PFSK-1 (cell line): ENCODE measurements around the gene BAK1.

Experiments used
- FOXP2 ChIP-seq: optimal IDR thresholded peaks from 2 replicates; pipeline ENCODE3; 2011; ENCODE audit warnings: borderline replicate concordance, control low read depth, inconsistent platforms; ENCODE audit not compliant: insufficient read depth; ENCODE audit errors: extremely low read length, extremely low read depth
- POLR2AphosphoS5 ChIP-seq: IDR thresholded peaks from 2 replicates; pipeline ENCODE4 v1.6.1; 2012; ENCODE audit warnings: low read depth, mild to moderate bottlenecking, control low read depth, low read length, moderate library complexity
- SIN3A ChIP-seq: IDR thresholded peaks from 2 replicates; pipeline ENCODE4 v1.6.1; 2012; ENCODE audit warnings: mild to moderate bottlenecking, low read length, moderate library complexity, borderline replicate concordance; ENCODE audit not compliant: insufficient read depth
- TF ChIP-seq, protein P1 (sequence below), 2 experiments: IDR thresholded peaks; 2 replicates each; pipeline versions ENCODE4 v1.6.1 to v1.8.0; 2011 to 2012; ENCODE audit warnings: low read depth in 2 of 2, low read length in 2 of 2, control low read depth in 1 of 2, inconsistent platforms in 1 of 2, mild to moderate bottlenecking in 1 of 2, moderate library complexity in 1 of 2; ENCODE audit not compliant: insufficient read depth in 1 of 2

DNA sequence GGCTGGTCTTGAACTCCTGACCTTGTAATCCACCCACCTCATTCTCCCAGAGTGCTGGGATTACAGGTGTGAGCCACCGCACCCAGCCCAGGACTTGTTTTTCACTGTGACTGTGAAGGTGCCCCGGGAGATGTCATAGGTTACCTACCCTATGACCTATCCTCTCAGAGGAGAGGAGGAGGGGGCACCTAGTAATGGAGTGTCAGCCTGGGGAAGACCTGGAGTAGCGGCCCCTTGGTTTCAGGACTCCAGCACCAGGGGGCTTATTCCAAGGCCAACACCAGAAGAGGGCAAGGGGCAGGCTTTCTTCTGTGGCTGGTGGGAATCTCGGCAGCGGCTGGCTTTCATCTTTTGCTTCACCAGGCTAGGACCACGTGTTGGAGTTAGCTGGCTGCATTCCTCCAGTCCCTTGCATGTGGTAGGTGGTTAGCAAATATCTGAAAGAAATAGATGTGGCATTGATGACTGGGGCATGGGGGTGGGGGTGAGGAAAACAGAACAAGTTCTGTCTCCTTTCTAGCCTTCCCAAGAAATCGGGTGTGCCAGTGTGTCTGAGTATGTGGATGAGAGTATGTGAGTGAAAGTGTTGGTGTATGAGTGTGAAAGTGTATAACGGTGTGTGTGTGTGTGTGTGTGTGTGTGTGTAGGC lies 33.2 kb upstream of the BAK1 start:
- TF ChIP-seq POLR2AphosphoS5, result no peak
- TF ChIP-seq, protein P1, sequence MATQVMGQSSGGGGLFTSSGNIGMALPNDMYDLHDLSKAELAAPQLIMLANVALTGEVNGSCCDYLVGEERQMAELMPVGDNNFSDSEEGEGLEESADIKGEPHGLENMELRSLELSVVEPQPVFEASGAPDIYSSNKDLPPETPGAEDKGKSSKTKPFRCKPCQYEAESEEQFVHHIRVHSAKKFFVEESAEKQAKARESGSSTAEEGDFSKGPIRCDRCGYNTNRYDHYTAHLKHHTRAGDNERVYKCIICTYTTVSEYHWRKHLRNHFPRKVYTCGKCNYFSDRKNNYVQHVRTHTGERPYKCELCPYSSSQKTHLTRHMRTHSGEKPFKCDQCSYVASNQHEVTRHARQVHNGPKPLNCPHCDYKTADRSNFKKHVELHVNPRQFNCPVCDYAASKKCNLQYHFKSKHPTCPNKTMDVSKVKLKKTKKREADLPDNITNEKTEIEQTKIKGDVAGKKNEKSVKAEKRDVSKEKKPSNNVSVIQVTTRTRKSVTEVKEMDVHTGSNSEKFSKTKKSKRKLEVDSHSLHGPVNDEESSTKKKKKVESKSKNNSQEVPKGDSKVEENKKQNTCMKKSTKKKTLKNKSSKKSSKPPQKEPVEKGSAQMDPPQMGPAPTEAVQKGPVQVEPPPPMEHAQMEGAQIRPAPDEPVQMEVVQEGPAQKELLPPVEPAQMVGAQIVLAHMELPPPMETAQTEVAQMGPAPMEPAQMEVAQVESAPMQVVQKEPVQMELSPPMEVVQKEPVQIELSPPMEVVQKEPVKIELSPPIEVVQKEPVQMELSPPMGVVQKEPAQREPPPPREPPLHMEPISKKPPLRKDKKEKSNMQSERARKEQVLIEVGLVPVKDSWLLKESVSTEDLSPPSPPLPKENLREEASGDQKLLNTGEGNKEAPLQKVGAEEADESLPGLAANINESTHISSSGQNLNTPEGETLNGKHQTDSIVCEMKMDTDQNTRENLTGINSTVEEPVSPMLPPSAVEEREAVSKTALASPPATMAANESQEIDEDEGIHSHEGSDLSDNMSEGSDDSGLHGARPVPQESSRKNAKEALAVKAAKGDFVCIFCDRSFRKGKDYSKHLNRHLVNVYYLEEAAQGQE (IDR thresholded peaks at IDR 0.05; ENCODE audit: insufficient read depth in 1 of 2, low read depth in 2 of 2, low read length in 2 of 2), result no peak
- TF ChIP-seq SIN3A, result no peak
- TF ChIP-seq FOXP2, result no peak
